ENCODE measurements around the gene ANKRD18A.

GRCh38 chr9:38643815-38644173, 23.4 kb upstream of the ANKRD18A start:
- no peak for TF ChIP-seq CTCF (IDR thresholded peaks at IDR 0.05)
- no peak for TF ChIP-seq EP300 (IDR thresholded peaks at IDR 0.05)
- TF ChIP-seq POLR2AphosphoS5 (IDR thresholded peaks at IDR 0.05) = no peak
